ENCODE results near the gene TIMP1. TPM values are rescaled to one million over a fixed set of nuclear protein-coding genes. Genes with fewer than 3 reads are reported as not detected.
A peak's percentile ranks its signal among the peaks of the same experiment; 100 is the strongest.

The TIMP1 gene
- total RNA-seq, 3 donors from 2014 or later (not counting 1 experiment from before 2014, with no cell fraction given): 50.9 to 71.3 (median 68.6) TPM

- no peak overlapping the region for H3K27ac ChIP-seq (ENCODE audit: low read length)
- 79% methylated on average over 4 of the region's 4 CpGs for WGBS (ENCODE audit: insufficient coverage)
- Mint-ChIP-seq H3K36me3 (no peaks in the 10 kb centered on the region), H3K27ac (no peak overlapping the region), H3K4me1 (peaks cover 0 to 16% of the 10 kb centered on the region in 2 donors), H3K4me3 (no peak overlapping the region), H3K27me3 (ENCODE audit: low read depth in 2 of 2) (peaks cover 22 to 34% of the 10 kb centered on the region in 2 donors), H3K9me3 (no peaks in the 10 kb centered on the region)
- H3K4me1 ChIP-seq (ENCODE audit: control insufficient read depth, insufficient read depth, low read length): peaks cover 35% of the 10 kb centered on the region
- no peak for TF ChIP-seq CTCF (IDR thresholded peaks at IDR 0.05)
- H3K36me3 ChIP-seq (ENCODE audit: control insufficient read depth, insufficient read depth, low read length): peaks cover 8% of the 10 kb centered on the region
- H3K4me3 ChIP-seq (ENCODE audit: low read length): no peak overlapping the region
- intact Hi-C loops (cut with micrococcal nuclease): no loop called here
- no peaks in the 10 kb centered on the region for H3K9me3 ChIP-seq (ENCODE audit: control insufficient read depth, insufficient read depth, low read length)
- no peak for ATAC-seq
- peaks cover 10% of the 10 kb centered on the region for H3K27me3 ChIP-seq (ENCODE audit: control insufficient read depth, insufficient read depth, low read length)
- no peak for DNase-seq
These were observed 50.4 kb downstream of the TIMP1 start for GRCh38 chrX:47632666-47633065.

GRCh38 chrX:47633689-47634590 lies 51.7 kb downstream of the TIMP1 start:
- H3K4me3 Mint-ChIP-seq: no peak overlapping the region
- no peak overlapping the region for H3K27ac ChIP-seq (ENCODE audit: low read length)
- intact Hi-C loops (cut with micrococcal nuclease): loop anchor here (2.0 kb wide), 1 partner anchor 17 kb away; the partner anchor contains the start of gene ELK1

GRCh38 chrX:47634871-47635575 lies 52.8 kb downstream of the TIMP1 start:
- Mint-ChIP-seq H3K27ac (no peak overlapping the region), H3K4me1 (peaks cover 0 to 12% of the 10 kb centered on the region in 2 donors), H3K36me3 (peaks cover 2% of the 10 kb centered on the region), H3K4me3 (no peak overlapping the region), H3K27me3 (ENCODE audit: low read depth in 2 of 2) (peaks cover 8 to 25% of the 10 kb centered on the region in 2 donors), H3K9me3 (no peaks in the 10 kb centered on the region)
- peaks cover 20% of the 10 kb centered on the region for H3K36me3 ChIP-seq (ENCODE audit: control insufficient read depth, insufficient read depth, low read length)
- H3K9me3 ChIP-seq (ENCODE audit: control insufficient read depth, insufficient read depth, low read length): peaks cover 3% of the 10 kb centered on the region
- DNase-seq (peak; percentile 30 to 64), ATAC-seq (peak; percentile 74 to 85 (median 85))
- intact Hi-C loops (cut with micrococcal nuclease): loop anchor here (1.0 to 2.0 kb wide), 2 partner anchors 16 to 53 kb away; partner anchors contain the start of genes ELK1 and TIMP1
- H3K4me3 ChIP-seq (ENCODE audit: low read length): no peak overlapping the region
- H3K27me3 ChIP-seq (ENCODE audit: control insufficient read depth, insufficient read depth, low read length): peaks cover 6% of the 10 kb centered on the region
- 34% methylated on average over 16 of the region's 16 CpGs for WGBS (ENCODE audit: insufficient coverage)
- TF ChIP-seq CTCF (IDR thresholded peaks at IDR 0.05): no peak
- no peak overlapping the region for H3K27ac ChIP-seq (ENCODE audit: low read length)
- peaks cover 30% of the 10 kb centered on the region for H3K4me1 ChIP-seq (ENCODE audit: control insufficient read depth, insufficient read depth, low read length)

More at GRCh38 chrX:47633689-47634590, 51.7 kb downstream of the TIMP1 start:
- H3K27ac Mint-ChIP-seq: no peak overlapping the region
- Histone ChIP-seq H3K27me3 (ENCODE audit: control insufficient read depth, insufficient read depth, low read length) (peaks cover 10% of the 10 kb centered on the region), H3K36me3 (ENCODE audit: control insufficient read depth, insufficient read depth, low read length) (peaks cover 13% of the 10 kb centered on the region), H3K4me3 (ENCODE audit: low read length) (no peak overlapping the region), H3K9me3 (ENCODE audit: control insufficient read depth, insufficient read depth, low read length) (no peaks in the 10 kb centered on the region), H3K4me1 (ENCODE audit: control insufficient read depth, insufficient read depth, low read length) (peaks cover 35% of the 10 kb centered on the region)
- H3K9me3 Mint-ChIP-seq: no peaks in the 10 kb centered on the region
- ATAC-seq (peak; percentile 17 to 21 (median 18)), DNase-seq (no peak)
- H3K4me1 Mint-ChIP-seq: peaks cover 0 to 17% of the 10 kb centered on the region in 2 donors
- TF ChIP-seq CTCF (IDR thresholded peaks at IDR 0.05): no peak
- H3K27me3 Mint-ChIP-seq (ENCODE audit: low read depth in 2 of 2): peaks cover 9 to 25% of the 10 kb centered on the region in 2 donors
- H3K36me3 Mint-ChIP-seq: no peaks in the 10 kb centered on the region
- WGBS (ENCODE audit: insufficient coverage): 75% methylated on average over 14 of the region's 14 CpGs

Other genes starting within 250 kb of the TIMP1 start
- gene ZNF157, start 211.9 kb upstream of the TIMP1 start, total RNA-seq: under 1 TPM; 0.35 to 0.61 (median 0.47) TPM
- 10 to 100 TPM in 1 of 3 donors, 1 to 10 TPM in 2; 7.9 to 11.8 (median 10.0) TPM for gene ZNF41, start 99.2 kb upstream of the TIMP1 start, total RNA-seq
- 100 to 1,000 TPM; 162 to 173 (median 169) TPM for gene ARAF, start 21.2 kb upstream of the TIMP1 start, total RNA-seq
- under 1 TPM in 1 of 3 donors, not detected in 2; 0.40 TPM for gene SYN1, start 37.4 kb downstream of the TIMP1 start, total RNA-seq
- gene CFP, start 47.5 kb downstream of the TIMP1 start, total RNA-seq: 10 to 100 TPM in 2 of 3 donors, 1 to 10 TPM in 1; 9.0 to 21.1 (median 19.3) TPM
- 10 to 100 TPM; 14.1 to 15.2 (median 14.8) TPM for gene ELK1, start 68.1 kb downstream of the TIMP1 start, total RNA-seq
- 100 to 1,000 TPM in 1 of 3 donors, 10 to 100 TPM in 2; 88.2 to 102 (median 95.4) TPM for gene UXT, start 76.7 kb downstream of the TIMP1 start, total RNA-seq

Data from natural killer cell (primary cell).